Activated naive CD8-positive, alpha-beta T cell treated with anti-CD3 and anti-CD28 coated beads, Interleukin-2, amount 10 ng/mL, durations not matched to agents 7 days and 5 days (primary cell): Measurements from ENCODE around the gene NECTIN2. TPM values are rescaled to one million over a fixed set of nuclear protein-coding genes. Genes with fewer than 3 reads are reported as not detected.
A peak's percentile ranks its signal among the peaks of the same experiment; 100 is the strongest.
"Not testable (repeated sequence)": the region's sequence is repeated elsewhere in the genome, so short reads cannot be mapped to it uniquely, and the experiment has no call there.

Experiments
- ATAC-seq: fragments of 150-1000 bp; cut with Tn5 transposase; one replicate; pipeline ENCODE4 v1.10.0; 2021; ENCODE audit warnings: low read depth, moderate library complexity
- POLR2A ChIA-PET: fragments of 350-600 bp; sonication (Branson Sonifier 250); formaldehyde crosslinking; loops from one replicate; lab custom pipeline; 2021; ENCODE audit warnings: antibody characterized with exemption; lab: Charles Lee
- DNase-seq: peaks from one replicate; pipeline ENCODE4 v3.0.0; 2021
- H3K27ac Mint-ChIP-seq: one replicate; pipeline ENCODE4 v1.8.0; 2022; ENCODE audit warnings: mild to moderate bottlenecking, mixed read lengths
- H3K27me3 Mint-ChIP-seq: one replicate; pipeline ENCODE4 v1.8.0; 2022; ENCODE audit warnings: mild to moderate bottlenecking, moderate library complexity, mixed read lengths
- H3K36me3 Mint-ChIP-seq: one replicate; pipeline ENCODE4 v1.8.0; 2021; ENCODE audit warnings: mild to moderate bottlenecking, mixed read lengths
- H3K4me1 Mint-ChIP-seq: one replicate; pipeline ENCODE4 v1.8.0; 2021; ENCODE audit warnings: mixed read lengths
- H3K4me3 Mint-ChIP-seq: one replicate; pipeline ENCODE4 v1.8.0; 2022; ENCODE audit warnings: mild to moderate bottlenecking, moderate library complexity, mixed read lengths
- H3K9me3 Mint-ChIP-seq: one replicate; pipeline ENCODE4 v1.8.0; 2021; ENCODE audit warnings: mixed read lengths
- total RNA-seq, 2 experiments: library from RNA; stranded (reverse); gene quantifications; one replicate each; pipeline ENCODE4 v1.2.3, GENCODE V29; 2021

NECTIN2 gene
- total RNA-seq, 2 experiments from 2014 or later, result 1.9 to 2.4 TPM

DNA sequence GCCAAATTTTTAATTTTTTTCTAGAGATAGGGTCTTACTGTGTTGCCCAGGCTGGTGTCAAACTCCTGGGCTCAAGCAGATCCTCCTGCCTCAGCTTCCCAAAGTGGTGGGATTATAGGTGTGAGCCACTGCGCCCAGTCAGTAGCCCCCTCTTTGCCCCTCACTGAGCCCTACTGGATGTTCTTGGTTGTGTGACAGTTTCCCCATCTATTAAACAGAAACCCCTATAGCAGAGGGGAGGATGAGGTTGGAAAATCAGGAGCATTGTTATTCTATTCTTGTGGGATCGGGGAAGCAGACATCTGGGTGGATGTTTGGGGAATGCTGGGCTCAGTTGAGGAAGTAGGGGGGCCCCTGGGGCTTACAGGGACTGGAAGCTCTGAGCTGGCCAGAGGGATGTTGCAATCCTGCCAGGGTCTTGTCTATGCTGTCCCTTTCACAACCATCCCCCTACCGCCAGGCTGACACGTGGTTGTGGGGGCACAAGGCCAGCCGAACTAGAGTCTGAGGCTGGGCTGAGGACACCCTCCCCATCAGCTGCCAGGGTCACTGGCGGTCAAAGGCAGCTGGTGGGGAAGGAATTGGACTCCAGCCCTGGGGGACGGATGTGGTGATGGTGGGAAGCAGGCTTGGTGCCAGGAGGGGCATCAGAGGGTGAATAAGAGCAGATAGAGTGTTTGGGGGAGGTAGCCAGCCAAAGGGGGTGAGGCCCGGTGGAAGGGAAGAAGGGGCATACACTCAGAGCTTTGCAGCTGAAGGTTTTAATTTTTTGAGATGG is 79.2 kb downstream of the NECTIN2 start:
- H3K36me3 Mint-ChIP-seq, result no peaks in the 10 kb centered on the region
- POLR2A ChIA-PET, result no interaction called here
- H3K4me1 Mint-ChIP-seq, result peaks cover 3% of the 10 kb centered on the region
- H3K9me3 Mint-ChIP-seq, result no peaks in the 10 kb centered on the region
- no peak for DNase-seq
- H3K4me3 Mint-ChIP-seq, result no peak overlapping the region
- ATAC-seq, result no peak
- H3K27ac Mint-ChIP-seq, result no peak overlapping the region
- H3K27me3 Mint-ChIP-seq, result peaks cover 27% of the 10 kb centered on the region

DNA sequence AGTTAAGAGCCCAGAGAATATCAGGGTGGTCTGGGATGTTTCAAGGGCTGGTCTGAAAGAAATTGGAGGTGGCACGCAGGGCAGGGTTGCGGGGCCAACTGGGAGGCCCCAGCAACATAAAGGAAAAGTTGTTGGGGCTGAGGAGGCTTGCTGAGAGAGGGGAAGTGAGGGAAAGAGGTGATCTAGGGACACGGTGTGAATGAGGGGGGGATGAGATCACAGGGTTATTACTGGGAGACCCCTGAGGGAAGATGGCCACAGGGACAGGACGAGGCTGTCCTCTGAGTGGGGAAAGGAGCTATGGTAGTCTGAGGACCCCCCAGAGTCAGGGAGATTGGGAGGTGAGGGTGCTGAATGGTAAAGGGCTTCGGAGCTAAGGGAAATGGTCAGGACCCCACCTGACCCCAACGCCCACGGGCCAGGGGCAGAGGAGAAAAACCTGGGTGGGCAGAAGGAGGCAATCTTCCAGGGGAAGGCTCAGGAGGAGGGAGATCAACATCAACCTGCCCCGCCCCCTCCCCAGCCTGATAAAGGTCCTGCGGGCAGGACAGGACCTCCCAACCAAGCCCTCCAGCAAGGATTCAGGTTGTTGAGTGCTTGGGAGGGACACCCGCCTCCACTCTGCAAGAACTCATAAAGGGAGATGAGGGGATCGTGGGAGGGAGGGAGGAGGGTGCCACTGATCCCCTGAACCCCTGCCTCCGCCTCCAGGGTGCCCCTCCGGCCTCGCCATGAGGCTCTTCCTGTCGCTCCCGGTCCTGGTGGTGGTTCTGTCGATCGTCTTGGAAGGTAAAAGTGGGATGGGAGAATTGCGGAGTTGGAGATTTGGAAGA is 80.4 kb downstream of the NECTIN2 start:
- Mint-ChIP-seq H3K4me3 (peak overlapping the region; percentile 20), H3K27me3 (peaks cover 27% of the 10 kb centered on the region), H3K27ac (peak overlapping the region; percentile 32)
- H3K4me1 Mint-ChIP-seq, H3K9me3 Mint-ChIP-seq, H3K36me3 Mint-ChIP-seq, POLR2A ChIA-PET, DNase-seq: not testable (repeated sequence)
- peak; percentile 40 for ATAC-seq

DNA sequence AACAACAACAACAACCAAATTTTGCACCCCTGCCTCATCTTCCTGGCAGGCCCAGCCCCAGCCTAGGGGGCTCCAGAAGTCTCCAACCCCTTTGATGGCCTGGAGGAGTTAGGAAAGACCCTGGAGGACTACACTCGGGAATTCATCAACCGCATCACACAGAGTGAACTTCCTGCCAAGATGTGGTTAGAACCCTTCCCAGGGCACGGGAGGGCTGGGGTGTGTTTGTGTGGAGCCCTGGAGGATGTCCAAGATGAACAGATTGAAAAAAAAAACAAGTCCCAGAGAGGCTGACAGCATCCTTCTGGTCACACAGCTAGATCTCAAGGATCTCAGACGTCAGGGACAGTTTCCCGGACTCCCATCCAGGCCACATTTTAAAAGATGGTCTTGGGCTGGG is 81.6 kb downstream of the NECTIN2 start:
- POLR2A ChIA-PET, result no interaction called here
- ATAC-seq (no peak), DNase-seq (no peak)
- Mint-ChIP-seq H3K4me1 (peaks cover 3% of the 10 kb centered on the region), H3K27ac (no peak overlapping the region), H3K36me3 (no peaks in the 10 kb centered on the region), H3K4me3 (no peak overlapping the region), H3K9me3 (no peaks in the 10 kb centered on the region), H3K27me3 (peaks cover 27% of the 10 kb centered on the region)

DNA sequence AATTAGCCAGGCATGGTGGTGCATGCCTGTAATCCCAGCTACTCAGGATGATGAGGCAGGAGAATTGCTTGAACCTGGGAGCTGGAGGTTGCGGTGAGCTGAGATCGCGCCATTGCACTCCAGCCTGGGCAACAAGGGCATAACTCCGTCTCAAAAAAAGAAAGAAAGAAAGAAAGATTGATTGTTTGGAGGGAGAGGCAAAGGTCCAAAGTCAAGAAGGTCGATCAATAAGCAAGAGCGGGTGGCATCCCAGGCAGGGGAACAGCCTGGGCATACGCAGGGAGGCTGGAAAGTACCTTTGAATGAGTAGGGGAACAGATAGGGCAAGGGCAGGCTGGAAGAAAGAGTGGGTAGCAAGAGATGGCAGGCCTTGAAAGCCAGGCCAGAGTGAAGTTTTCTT is 84.0 kb downstream of the NECTIN2 start:
- peaks cover 3% of the 10 kb centered on the region for H3K4me1 Mint-ChIP-seq

DNA sequence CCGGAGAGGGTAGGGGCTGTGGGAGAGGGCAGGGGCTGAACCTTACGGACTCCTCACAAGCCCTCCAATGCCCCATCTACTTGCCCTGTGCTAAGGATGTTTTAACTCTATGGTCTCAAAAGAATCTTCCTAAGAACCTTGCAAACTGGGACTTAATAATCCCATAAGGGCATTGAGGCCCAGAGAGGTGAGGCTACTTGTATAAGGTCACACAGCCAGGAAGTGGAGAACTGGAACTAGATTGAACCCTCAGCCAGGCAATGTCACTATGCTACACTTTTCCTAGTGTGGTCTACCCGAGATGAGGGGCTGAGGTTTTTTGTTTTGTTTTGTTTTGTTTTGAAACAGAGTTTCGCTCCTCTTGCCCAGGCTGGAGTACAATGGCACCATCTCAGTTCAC is 85.4 kb downstream of the NECTIN2 start:
- H3K36me3 Mint-ChIP-seq, result no peaks in the 10 kb centered on the region
- POLR2A ChIA-PET, result no interaction called here
- peaks cover 3% of the 10 kb centered on the region for H3K4me1 Mint-ChIP-seq
- no peak overlapping the region for H3K4me3 Mint-ChIP-seq
- no peak for ATAC-seq
- peaks cover 5% of the 10 kb centered on the region for H3K27me3 Mint-ChIP-seq
- no peaks in the 10 kb centered on the region for H3K9me3 Mint-ChIP-seq
- DNase-seq, result no peak
- no peak overlapping the region for H3K27ac Mint-ChIP-seq

More for the DNA sequence above, 84.0 kb downstream of the NECTIN2 start:
- Mint-ChIP-seq H3K27me3 (peaks cover 18% of the 10 kb centered on the region), H3K4me3 (no peak overlapping the region), H3K36me3 (no peaks in the 10 kb centered on the region), H3K9me3 (no peaks in the 10 kb centered on the region), H3K27ac (no peak overlapping the region)
- POLR2A ChIA-PET, result no interaction called here
- ATAC-seq (no peak), DNase-seq (no peak)

Other genes with a start within 250 kb of the NECTIN2 start
- gene IGSF23, start 232.7 kb upstream of the NECTIN2 start, total RNA-seq, result not detected
- 1 to 10 TPM; 3.5 to 4.2 TPM for gene PVR, start 202.4 kb upstream of the NECTIN2 start, total RNA-seq
- gene CEACAM19, start 174.8 kb upstream of the NECTIN2 start, total RNA-seq, result under 1 TPM in 1 of 2 experiments, not detected in 1; 0.40 TPM
- not detected for gene CEACAM16, start 147.1 kb upstream of the NECTIN2 start, total RNA-seq
- gene BCL3, start 97.6 kb upstream of the NECTIN2 start, total RNA-seq, result 10 to 100 TPM; 25.0 to 28.8 TPM
- not detected for gene CBLC, start 68.4 kb upstream of the NECTIN2 start, total RNA-seq
- gene BCAM, start 37.2 kb upstream of the NECTIN2 start, total RNA-seq, result not detected
- 10 to 100 TPM; 50.3 to 53.5 TPM for gene TOMM40, start 45.0 kb downstream of the NECTIN2 start, total RNA-seq
- gene APOE, start 59.5 kb downstream of the NECTIN2 start, total RNA-seq, result 10 to 100 TPM; 10.5 to 12.9 TPM
- 10 to 100 TPM; 11.6 to 12.7 TPM for gene APOC1, start 68.3 kb downstream of the NECTIN2 start, total RNA-seq
- gene APOC4, start 95.9 kb downstream of the NECTIN2 start, total RNA-seq, result not detected
- gene APOC2, start 99.8 kb downstream of the NECTIN2 start, total RNA-seq, result not detected
- gene CLPTM1, start 109.1 kb downstream of the NECTIN2 start, total RNA-seq, result 10 to 100 TPM; 63.8 to 65.3 TPM
- gene RELB, start 155.2 kb downstream of the NECTIN2 start, total RNA-seq, result 10 to 100 TPM; 20.8 to 24.2 TPM
- 100 to 1,000 TPM; 128 to 129 TPM for gene CLASRP, start 192.7 kb downstream of the NECTIN2 start, total RNA-seq
- 1 to 10 TPM; 4.8 TPM for gene ZNF296, start 230.2 kb downstream of the NECTIN2 start, total RNA-seq
- gene GEMIN7, start 233.0 kb downstream of the NECTIN2 start, total RNA-seq, result 10 to 100 TPM; 24.8 to 26.2 TPM
- 10 to 100 TPM; 29.5 to 31.9 TPM for gene PPP1R37, start 246.9 kb downstream of the NECTIN2 start, total RNA-seq